ENCODE results near the gene BPIFB2.

DNA sequence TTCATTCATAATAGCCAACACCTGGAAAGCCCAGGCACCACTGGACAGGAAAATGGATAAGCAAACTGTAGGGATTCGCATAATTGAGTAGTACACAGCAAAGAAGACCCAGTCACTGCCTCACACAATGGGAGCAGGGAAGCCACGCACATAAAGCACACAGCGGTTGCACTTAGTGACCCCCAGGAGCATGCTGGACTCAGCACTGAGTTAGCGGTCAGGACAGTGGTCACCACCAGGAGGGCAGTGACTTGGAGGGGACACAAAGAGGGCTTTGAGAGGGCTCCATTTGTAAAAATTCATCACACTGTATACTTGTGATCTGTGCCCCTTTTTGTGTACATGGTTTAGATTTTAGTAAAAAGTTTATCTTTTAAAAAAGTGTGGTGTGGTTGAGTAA, 43.8 kb downstream of the BPIFB2 start:
- TF ChIP-seq, protein P1, sequence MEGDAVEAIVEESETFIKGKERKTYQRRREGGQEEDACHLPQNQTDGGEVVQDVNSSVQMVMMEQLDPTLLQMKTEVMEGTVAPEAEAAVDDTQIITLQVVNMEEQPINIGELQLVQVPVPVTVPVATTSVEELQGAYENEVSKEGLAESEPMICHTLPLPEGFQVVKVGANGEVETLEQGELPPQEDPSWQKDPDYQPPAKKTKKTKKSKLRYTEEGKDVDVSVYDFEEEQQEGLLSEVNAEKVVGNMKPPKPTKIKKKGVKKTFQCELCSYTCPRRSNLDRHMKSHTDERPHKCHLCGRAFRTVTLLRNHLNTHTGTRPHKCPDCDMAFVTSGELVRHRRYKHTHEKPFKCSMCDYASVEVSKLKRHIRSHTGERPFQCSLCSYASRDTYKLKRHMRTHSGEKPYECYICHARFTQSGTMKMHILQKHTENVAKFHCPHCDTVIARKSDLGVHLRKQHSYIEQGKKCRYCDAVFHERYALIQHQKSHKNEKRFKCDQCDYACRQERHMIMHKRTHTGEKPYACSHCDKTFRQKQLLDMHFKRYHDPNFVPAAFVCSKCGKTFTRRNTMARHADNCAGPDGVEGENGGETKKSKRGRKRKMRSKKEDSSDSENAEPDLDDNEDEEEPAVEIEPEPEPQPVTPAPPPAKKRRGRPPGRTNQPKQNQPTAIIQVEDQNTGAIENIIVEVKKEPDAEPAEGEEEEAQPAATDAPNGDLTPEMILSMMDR (IDR thresholded peaks at IDR 0.05), result no peak
- no peak for TF ChIP-seq POLR2A (IDR thresholded peaks at IDR 0.05)
